Medulla oblongata (tissue), 1 donor: Measurements from ENCODE around the gene MANF.
"Not testable (repeated sequence)": the region's sequence is repeated elsewhere in the genome, so short reads cannot be mapped to it uniquely, and the experiment has no call there.

Experiments used
- DNase-seq: peaks from one replicate; pipeline ENCODE4 v3.0.0-alpha.2; 2015; ENCODE audit errors: extremely low spot score

Gene MANF

DNA sequence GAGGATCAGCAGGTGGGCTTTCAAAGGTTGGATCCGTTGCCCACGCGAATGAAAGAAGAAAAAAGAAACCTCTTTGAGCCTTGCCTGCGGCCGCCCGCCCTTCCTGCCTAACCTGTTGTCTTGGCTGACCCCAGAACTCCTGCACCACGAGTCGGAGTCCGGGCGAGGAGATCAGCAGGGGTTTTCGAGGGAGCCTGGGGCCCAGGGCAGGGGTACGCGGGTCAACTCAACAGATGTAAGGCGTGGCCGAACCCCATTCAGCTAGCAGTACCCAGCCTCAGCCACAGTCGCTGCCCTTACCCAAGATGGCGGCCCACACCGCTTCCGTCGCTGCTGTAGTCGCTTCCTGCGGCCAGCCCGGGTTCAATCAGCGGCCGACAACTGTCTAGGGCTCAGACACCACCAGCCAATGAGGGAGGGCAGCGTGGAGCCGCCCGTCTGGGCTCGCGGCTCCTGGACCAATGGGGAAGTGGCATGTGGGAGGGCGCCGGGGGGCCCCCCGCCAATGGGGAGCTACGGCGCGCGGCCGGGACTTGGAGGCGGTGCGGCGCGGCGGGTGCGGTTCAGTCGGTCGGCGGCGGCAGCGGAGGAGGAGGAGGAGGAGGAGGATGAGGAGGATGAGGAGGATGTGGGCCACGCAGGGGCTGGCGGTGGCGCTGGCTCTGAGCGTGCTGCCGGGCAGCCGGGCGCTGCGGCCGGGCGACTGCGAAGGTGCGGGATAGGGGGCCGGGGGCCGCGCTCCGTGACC lies at the start of gene MANF:
Gene MANF, plus strand, starts transcription at position 566 of the 748 bp plus-strand sequence. Its CDS starts 52 bp downstream, at position 618.
- peak; percentile 99 for DNase-seq

DNA sequence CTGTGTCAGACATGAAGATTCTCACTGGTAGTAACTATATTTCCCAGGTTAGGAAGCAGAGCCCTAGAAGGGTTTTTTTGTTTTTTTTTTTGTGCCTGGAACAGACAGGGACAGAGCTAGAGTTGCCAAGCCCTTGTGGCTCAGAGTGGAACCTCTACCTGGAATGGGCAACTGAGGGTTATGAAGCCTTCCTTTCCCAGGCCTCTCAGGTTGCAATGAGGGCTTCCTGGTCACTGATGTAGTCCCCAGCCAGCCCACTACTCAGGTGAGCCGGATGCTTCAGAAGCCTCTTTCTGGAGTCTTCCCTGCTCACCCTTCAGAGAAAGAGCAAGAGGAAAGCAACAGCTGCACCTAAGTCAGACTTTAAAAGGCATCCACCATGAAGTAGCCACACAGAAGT lies 48.8 kb upstream of the MANF start:
- DNase-seq: no peak

DNA sequence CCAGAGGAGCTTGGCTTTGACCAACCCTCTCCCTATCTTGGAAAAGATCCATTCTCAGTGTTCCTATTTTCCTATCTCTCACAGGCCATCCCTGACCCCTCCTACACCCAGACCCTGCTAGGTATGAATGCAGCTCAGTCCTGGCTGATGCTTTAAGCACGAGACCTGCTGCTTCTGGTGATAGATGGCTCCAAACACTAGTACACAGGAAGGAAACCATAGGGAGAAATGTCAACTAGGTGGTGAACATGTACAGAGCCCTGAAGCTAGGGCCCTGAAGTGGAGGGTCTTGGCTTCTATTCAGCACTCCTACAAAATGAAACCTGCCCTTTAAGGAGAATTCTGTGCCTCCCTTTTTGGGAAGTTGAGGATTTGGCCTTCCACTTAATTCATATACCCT lies 47.4 kb upstream of the MANF start:
- no peak for DNase-seq

GRCh38 chr3:51338632-51339031 lies 46.5 kb upstream of the MANF start:
- DNase-seq: no peak

DNA sequence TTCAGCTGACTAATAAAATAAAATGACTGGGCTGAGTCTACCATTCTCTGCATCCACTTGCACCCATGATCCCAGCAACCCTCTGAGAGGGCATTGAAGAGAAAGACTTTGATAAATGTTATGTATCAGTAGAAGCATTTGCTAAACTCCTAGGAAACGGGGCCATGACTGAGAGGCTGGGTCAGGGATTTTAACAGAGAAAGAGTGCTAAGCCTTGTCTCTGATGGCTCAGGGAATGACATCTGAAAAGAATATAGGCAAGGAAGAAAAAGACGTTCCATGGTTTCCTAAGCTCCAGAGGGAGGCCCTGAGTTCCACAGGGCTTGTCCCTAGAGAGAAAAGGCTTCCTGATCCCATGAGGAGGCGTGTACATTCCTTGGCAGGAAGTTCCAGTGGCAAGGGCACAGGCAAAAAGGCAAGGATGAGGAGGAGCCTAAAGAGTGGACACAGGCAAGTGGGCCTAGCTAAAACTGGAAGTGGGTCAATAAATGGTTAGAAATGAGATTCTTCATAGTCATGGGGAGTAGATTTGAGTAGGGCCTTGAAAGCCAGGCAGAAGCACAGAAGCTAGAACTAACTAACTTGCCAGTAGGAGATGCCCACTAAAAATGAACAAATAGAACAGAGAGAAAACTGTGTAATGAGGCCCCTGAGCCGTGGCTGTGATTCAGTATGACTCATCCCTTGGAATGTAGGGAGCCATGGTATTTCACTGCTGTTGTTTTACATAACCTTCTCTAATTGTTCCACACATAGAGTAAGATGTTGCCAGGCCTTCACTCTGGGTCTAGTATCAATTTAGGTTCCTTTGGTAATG lies 44.9 kb upstream of the MANF start:
- DNase-seq: peak; percentile 6

DNA sequence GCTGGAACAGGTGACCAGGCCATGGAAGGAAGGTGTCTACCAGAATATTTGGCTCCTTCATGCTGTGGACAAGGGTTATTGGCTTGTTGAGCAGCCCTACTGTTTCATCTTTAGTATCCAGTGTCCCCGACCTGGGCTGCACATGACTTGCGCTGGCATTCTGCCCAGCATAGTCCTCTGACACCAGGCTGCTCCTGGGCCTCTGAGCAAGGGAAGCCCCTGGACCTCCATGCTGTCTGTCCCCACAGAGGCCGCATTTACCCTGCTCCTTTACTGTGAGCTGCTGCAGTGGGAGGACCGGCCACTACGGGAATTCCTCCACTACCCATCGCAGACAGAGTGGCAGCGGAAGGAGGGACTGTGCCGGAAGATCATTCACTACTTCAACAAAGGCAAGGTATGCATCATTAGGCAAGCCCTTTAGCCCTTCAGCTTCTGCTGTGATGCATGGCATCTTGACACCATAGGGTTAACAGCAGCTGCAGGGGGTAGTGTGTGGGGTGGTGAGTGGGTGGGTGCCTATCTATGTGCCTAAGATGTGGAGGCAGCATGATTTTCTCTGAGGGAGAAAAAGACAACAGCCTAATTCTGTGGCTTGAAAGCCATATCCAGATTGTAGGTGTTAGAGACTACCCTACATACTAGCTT lies 44.0 kb upstream of the MANF start:
- DNase-seq: no peak

- DNase-seq: no peak
Measured at GRCh38 chr3:51343918-51344687, 41.0 kb upstream of the MANF start.

DNA sequence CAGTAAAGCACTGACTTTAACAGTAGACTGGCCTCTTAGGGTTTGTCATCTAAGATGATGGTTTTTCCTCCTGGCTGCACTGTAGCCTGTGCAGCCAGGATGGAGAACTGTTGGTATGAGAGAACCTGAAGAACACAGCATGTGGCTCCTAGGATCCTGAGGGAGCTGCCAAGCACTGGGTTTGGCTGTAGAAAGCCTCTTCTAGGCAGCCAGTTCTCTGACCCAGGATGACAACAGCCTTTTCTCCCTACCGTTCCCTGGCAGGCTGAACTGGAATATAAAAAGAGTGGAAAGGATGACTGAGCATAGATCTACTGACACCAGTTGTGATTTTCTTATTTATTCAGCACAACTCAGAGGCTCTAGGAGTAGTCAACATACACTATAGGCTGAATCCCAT lies 34.3 kb upstream of the MANF start:
- DNase-seq: peak; percentile 59

DNA sequence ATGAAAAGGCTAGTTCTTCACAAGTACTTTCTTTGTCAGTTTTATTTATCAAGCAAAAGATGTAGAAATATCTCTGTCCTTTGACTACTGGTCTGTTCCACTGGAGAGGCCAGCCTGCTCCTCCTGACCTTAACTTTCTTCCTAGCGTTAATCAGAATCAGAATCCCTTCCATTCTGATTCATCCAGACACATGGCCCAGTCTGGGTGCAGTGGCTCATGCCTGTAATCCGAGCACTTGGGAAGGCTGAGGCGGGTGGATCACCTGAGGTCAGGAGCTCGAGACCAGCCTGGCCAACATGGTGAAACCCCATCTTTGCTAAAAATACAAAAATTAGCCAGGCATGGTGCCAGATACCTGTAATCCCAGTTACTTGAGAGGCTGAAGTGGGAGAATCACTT lies 32.0 kb upstream of the MANF start:
- DNase-seq: no peak

GRCh38 chr3:51353691-51354090 lies 31.4 kb upstream of the MANF start:
- DNase-seq: no peak

GRCh38 chr3:51354172-51354571 lies 30.9 kb upstream of the MANF start:
- DNase-seq: no peak

DNA sequence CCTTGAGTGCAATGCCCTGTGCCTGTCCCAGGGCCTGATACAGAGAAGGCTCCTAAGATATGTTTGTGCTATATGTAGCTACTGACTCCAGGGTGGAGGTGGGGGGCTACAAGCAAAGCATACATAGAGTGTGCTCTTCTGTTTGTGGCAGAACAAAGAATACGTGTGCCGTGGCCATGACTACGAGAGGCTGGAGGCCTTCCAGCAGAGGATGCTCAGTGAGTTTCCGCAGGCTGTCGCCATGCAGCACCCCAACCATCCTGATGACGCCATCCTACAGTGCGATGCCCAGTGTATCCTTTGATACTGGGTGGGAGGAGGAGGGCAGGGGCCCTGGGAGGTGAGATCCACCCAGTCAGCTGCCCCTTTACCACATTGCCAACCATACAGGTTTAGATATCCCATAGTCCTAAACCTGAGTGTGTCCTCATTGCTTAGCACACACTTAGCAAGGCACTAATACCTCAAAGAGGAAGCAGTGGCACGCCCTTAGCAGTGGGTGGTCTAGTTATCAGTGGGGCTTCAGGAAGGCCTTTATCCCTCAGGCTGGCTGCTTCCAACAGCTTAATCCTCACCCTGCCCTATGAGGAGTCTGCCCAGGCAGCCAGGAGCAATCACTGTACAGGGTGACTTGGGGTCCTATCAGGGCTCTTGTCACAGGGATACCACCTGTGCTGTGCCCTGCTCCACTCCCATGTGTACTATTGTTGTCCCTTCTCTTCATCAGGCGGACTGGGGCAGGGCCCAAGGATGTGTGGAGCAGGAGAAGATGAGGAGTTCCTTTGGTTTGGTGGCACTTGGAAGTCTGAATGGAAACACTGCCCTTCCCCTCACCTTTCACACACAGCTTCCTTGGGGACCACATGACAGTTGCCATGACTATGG lies 30.1 kb upstream of the MANF start:
- no peak for DNase-seq

DNA sequence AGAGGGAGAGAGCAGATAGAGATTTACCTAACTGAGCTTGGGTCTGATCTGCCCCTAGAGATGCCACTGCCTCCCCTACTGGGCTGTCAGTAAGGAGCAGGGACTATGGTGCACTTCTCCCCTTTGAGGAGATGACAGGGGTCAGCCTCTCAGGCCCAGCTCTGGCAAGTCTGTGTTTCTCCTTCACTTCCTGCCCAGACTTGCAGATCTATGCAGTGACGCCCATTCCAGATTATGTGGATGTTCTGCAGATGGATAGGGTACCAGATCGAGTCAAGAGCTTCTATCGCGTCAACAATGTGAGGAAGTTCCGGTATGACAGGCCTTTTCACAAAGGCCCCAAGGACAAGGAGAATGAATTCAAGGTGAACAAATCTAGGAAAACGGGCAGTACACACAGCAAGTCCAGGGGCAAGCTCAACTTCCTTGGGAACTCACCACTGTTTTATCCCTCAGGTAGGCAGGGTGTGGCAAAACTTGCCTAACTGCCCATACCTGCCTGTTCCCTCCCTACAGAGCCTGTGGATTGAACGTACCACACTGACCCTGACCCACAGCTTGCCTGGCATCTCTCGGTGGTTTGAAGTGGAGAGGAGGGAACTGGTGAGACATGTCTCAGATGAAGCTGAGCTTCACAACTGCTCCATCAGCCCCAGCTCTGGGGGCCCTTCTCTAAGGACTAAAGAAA lies 29.1 kb upstream of the MANF start:
- DNase-seq: no peak

DNA sequence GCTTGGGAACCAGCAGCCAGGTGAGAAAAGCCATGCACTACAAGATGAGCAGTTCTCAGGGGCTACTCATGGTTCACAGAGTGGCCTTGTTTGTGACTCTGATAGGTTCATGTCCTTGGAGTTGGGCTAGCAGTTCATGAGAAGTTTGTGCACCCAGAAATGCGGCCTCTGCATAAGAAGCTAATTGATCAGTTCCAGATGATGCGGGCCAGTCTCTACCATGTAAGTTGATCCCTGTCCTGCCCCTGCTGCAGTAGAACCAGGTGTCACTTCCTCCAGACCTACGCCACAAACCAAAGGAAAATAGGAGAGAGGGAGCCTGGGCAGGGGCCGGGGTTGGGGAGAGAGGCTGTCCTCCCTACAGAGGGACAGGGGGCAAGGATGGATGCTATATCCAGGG lies 27.2 kb upstream of the MANF start:
- DNase-seq: no peak

- DNase-seq: no peak
Measured at GRCh38 chr3:51358981-51359380, 26.1 kb upstream of the MANF start.

DNA sequence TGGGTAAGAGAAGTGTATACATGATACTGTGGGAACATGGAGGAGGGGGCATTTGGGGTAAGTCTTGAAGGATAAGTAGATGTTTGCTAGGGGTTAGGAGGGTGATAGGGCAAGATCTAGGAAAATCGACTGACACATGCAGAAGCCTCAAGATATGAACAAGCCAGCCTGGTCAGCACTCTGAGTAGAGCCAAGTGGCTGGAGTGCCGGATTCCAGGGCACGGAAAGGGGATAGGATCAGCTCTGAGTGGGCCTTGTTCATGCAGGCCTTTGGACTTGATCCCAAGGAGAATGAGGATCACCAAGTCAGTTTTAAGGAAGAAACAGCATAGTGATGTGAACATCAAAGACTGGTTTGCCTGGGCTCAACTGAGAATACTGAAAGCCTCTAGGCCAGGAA lies 24.3 kb upstream of the MANF start:
- DNase-seq: no peak

DNA sequence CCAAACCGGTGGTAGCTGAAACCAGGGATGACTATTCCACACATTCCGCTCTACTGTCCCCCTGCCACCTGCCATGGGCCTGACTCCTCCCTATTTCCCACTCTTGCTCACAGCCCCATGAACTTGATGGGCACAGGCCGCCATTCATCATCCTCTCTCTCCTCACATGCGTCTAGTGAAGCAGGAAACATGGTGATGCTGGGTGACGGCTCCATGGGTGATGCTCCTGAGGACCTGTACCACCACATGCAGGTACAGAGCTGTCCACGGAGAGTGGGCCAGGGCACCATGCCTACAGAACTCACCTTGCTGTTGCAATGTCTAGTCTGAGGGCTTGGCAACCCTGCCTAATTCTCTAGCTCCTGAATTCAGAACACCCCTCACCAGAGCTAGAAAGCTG lies 23.3 kb upstream of the MANF start:
- no peak for DNase-seq

DNA sequence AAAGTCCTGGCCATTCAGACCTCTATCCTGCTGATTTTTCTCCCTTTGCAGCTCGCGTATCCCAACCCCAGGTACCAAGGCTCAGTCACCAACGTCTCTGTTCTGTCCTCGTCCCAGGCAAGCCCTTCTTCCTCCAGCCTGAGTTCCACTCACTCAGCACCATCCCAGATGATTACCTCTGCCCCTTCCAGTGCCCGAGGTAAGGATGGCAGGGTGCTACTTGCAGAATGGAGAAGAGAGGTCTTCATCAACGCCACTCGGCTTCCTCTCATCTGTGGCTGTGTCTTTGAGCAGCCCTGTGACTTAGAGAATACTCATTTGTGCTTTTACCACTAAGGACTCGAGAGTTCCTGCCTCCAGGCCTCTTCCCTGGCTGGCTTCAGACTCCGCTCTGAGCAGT lies 22.6 kb upstream of the MANF start:
- no peak for DNase-seq

DNA sequence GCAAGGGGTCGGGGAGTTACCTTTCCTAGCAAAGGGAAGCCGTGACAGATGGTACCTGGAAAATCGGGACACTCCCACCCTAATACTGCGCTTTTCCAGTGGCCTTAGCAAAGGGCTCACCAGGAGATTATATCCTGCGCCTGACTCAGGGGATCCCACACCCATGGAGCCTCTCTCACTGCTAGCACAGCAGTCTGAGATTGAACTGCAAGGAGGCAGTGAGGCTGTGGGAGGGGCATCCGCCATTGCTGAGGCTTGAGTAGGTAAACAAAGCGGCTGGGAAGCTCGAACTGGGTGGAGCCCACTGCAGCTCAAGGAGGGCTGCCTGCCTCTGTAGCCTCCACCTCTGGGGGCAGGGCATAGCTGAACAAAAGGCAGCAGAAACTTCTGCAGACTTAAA lies 16.8 kb upstream of the MANF start:
- DNase-seq: not testable (repeated sequence)

GRCh38 chr3:51371943-51372557 lies 13.0 kb upstream of the MANF start:
- peak; percentile 78 for DNase-seq
